Measurements from ENCODE around the gene PLA2G4E.

DNA sequence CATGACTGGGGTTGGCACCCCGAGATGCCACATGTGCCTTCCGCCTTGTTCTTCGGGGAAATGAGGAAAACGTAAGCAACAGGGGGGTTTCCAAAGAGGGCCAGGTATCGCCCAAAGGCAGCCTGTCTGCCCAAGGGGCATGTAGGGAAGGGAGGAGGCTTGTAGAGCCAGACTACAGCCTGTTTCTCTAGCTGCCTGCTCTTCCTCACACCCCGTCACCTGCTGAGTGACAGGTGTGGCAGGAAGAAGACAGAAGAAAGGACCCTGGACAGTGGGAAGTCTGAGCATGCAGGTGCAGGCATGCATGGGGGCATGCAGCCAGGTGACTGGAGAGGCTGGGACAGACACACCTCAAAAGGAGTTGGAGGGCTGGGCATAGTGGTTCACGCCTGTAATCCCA, 9.8 kb downstream of the PLA2G4E start:
- no peak for TF ChIP-seq POLR2A (IDR thresholded peaks at IDR 0.05)
- TF ChIP-seq, protein P1, sequence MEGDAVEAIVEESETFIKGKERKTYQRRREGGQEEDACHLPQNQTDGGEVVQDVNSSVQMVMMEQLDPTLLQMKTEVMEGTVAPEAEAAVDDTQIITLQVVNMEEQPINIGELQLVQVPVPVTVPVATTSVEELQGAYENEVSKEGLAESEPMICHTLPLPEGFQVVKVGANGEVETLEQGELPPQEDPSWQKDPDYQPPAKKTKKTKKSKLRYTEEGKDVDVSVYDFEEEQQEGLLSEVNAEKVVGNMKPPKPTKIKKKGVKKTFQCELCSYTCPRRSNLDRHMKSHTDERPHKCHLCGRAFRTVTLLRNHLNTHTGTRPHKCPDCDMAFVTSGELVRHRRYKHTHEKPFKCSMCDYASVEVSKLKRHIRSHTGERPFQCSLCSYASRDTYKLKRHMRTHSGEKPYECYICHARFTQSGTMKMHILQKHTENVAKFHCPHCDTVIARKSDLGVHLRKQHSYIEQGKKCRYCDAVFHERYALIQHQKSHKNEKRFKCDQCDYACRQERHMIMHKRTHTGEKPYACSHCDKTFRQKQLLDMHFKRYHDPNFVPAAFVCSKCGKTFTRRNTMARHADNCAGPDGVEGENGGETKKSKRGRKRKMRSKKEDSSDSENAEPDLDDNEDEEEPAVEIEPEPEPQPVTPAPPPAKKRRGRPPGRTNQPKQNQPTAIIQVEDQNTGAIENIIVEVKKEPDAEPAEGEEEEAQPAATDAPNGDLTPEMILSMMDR (IDR thresholded peaks at IDR 0.05), result no peak

Measured in right lobe of liver (tissue), 4 donors.